HL-60/S4 treated with phorbol 12-myristate 13-acetate at 8.2 ng/mL for 4 days and 3 days (cell line): ENCODE measurements around the gene LCE1C.

Experiments used
- in situ Hi-C: fragments of 300-500 bp; cut with MboI; formaldehyde crosslinking; loops from 2 replicates; pipeline ENCODE4 v1.15.0; 2022; ENCODE audit warnings: low sequenced_read_pairs

Gene LCE1C

DNA sequence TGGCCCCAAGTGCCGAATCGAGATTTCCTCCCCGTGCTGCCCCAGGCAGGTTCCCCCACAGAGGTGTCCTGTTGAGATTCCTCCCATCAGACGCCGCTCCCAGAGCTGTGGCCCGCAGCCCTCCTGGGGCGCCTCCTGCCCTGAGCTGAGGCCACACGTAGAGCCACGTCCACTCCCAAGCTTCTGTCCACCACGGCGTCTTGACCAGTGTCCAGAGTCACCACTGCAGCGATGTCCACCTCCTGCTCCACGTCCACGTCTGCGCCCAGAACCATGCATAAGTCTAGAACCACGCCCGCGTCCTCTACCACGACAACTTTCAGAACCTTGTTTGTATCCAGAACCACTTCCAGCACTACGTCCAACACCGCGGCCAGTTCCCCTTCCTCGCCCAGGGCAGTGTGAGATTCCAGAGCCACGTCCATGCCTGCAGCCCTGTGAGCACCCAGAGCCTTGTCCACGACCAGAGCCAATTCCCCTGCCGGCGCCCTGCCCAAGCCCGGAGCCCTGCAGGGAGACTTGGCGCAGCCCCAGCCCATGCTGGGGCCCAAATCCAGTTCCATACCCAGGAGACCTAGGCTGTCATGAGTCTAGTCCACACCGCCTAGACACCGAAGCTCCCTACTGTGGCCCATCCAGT, 45.8 kb downstream of the LCE1C start:
- in situ Hi-C loops = no loop called here

GRCh38 chr1:152759453-152760173, 46.8 kb downstream of the LCE1C start:
- in situ Hi-C loops = no loop called here

- in situ Hi-C loops = no loop called here
These were observed 47.8 kb downstream of the LCE1C start for GRCh38 chr1:152758636-152759035.

DNA sequence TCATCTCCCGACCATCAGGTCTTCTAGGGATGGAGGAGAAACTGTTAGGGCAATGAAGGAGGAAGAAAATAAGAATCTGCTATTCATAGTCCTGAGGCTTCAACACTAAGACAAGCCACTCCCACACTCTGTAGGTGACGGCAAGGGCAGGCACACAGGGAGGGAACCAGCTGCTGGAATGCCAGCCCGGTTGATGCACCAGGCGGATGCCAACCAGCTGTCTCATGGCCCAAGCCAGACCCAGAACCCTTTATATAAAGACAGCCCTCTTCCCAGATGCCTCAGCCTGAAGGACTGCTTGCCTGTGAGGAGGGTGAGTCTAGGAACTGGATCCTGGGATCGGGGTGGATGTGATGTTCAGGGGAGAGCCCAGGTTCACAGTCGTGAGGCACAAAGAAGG, 48.7 kb downstream of the LCE1C start, which contains the start of gene KPRP:
Gene KPRP, plus strand, starts transcription at position 279 of the 400 bp plus-strand sequence. CDS start 1,564 bp downstream, outside the sequence.
- in situ Hi-C loops = no loop called here

DNA sequence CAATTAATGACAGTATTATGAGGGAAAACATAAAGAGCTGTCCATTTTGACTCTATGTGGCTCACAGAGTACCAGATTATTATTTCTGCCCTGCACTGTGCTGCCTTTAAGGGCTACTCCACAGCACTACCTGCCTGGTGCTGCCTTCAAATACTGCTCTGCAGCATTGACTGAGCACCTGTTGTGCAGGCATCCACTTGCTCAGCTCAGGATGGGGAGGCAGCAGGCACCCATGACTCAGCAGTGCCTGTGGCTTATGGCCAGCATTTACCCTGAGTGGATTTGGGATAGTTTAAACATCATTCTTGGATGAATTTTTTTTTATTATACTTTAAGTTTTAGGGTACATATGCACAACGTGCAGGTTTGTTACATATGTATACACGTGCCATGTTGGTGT, 49.6 kb downstream of the LCE1C start:
- in situ Hi-C loops = no loop called here
